ENCODE results near the gene KCNAB1. TPM values are rescaled to one million over a fixed set of nuclear protein-coding genes. Genes with fewer than 3 reads are reported as not detected.

KCNAB1 gene
- total RNA-seq, 4 donors from 2014 or later, result 10.9 to 17.1 (median 13.3) TPM

DNA sequence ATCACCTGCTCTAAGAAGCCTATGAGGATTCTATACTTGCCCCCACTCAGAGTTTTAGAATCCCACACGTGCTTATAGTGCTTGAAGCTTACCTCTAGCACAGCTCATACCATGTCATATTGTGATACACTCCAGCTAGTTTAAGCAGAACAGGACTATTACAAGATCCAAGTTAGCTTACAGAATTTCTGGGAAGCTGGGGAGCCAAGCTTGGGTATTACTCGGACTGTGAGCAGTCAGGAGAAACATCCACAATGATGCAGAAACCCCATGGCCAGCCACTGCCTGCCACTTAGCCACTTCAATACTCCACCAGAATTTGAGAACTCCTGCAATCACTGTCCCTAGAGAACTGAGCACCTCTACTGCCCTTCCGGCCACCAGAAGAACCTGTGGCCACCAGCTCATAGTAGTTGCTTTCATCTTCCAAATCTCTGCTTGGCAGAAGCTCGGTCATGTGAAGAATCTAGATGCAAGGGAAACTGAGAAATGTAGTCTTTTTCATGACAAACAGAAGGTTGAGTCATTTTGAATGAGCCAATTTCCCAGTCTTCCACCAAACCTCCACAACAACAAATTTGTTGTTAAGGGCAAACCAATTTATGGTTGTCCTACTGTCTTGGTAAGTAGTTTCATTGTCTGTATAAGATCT lies 462.3 kb downstream of the KCNAB1 start:
- TF ChIP-seq CTCF (IDR thresholded peaks at IDR 0.05; ENCODE audit: low read depth), result no peak

DNA sequence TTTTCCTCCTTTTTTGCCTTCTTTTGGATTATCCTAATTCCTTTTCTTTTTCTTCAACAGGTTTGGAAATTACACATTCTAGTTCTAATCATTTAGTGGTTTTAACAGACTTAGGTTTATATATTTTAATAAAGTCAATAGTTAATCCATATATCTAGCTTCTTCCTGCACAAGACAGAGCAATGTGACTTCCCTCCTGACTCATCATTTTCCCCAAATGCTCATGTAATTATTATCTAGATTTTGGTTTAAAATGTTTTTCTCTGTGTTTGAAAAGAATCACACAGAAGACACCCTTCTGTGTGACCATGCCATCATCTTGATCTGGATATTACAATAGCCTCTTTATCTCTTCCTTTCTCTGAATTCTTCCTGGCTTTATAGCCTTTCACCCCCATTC lies 463.1 kb downstream of the KCNAB1 start:
- no peak for TF ChIP-seq CTCF (IDR thresholded peaks at IDR 0.05; ENCODE audit: low read depth)

GRCh38 chr3:156586905-156587759 lies 466.8 kb downstream of the KCNAB1 start:
- TF ChIP-seq CTCF (IDR thresholded peaks at IDR 0.05; ENCODE audit: low read depth), result no peak

- TF ChIP-seq CTCF (IDR thresholded peaks at IDR 0.05; ENCODE audit: low read depth), result no peak
These were observed 467.3 kb downstream of the KCNAB1 start for GRCh38 chr3:156587760-156588069.

Other genes starting within 250 kb of the KCNAB1 start
- gene GMPS, start 249.9 kb upstream of the KCNAB1 start, total RNA-seq, result 10 to 100 TPM; 27.1 to 37.5 (median 29.5) TPM

Data from subcutaneous adipose tissue (tissue), 4 donors.